ENCODE measurements around the gene NAP1L4.

The NAP1L4 gene

GRCh38 chr11:2992234-2992996 is at the start of gene NAP1L4:
Gene NAP1L4 (minus strand): TSS chr11:2992329. CDS start chr11:2979220, 13,109 bp downstream.
- Histone ChIP-seq H3K9ac (ENCODE audit: low read depth in 1 of 2, low read length in 2 of 2) (peak within 1 kb of the TSS; percentile 88 to 89), H3K27ac (ENCODE audit: low read depth, low read length) (peak within 1 kb of the TSS; percentile 94), H3K4me3 (ENCODE audit: low read depth in 1 of 2, low read length in 2 of 2) (peak within 1 kb of the TSS; percentile 84 to 94), H3K9me3 (ENCODE audit: control insufficient read depth in 1 of 2, low read length in 2 of 2) (no peaks in the 10 kb centered on the region), H3K4me1 (ENCODE audit: control insufficient read depth in 1 of 2, insufficient read depth in 2 of 2, low read length in 2 of 2) (peaks cover 35 to 38% of the 10 kb centered on the region in 2 donors), H3K27me3 (ENCODE audit: control insufficient read depth in 1 of 2, insufficient read depth in 2 of 2, low read length in 2 of 2) (no peaks in the 10 kb centered on the region), H3K36me3 (ENCODE audit: control insufficient read depth in 1 of 2, insufficient read depth in 2 of 2, low read length in 2 of 2) (no peaks in the 10 kb centered on the region)

GRCh38 chr11:3040881-3041280 is 48.8 kb upstream of the NAP1L4 start:
- no peak overlapping the region for H3K27ac ChIP-seq (ENCODE audit: low read depth, low read length)
- H3K36me3 ChIP-seq (ENCODE audit: control insufficient read depth in 1 of 2, insufficient read depth in 2 of 2, low read length in 2 of 2), result peaks cover 50 to 72% of the 10 kb centered on the region in 2 donors
- H3K9ac ChIP-seq (ENCODE audit: low read depth in 1 of 2, low read length in 2 of 2), result no peak overlapping the region
- H3K4me1 ChIP-seq (ENCODE audit: control insufficient read depth in 1 of 2, insufficient read depth in 2 of 2, low read length in 2 of 2), result peaks cover 14 to 17% of the 10 kb centered on the region in 2 donors
- no peak overlapping the region for H3K4me3 ChIP-seq (ENCODE audit: low read depth in 1 of 2, low read length in 2 of 2)
- H3K27me3 ChIP-seq (ENCODE audit: control insufficient read depth in 1 of 2, insufficient read depth in 2 of 2, low read length in 2 of 2), result no peaks in the 10 kb centered on the region
- H3K9me3 ChIP-seq (ENCODE audit: control insufficient read depth in 1 of 2, low read length in 2 of 2), result no peaks in the 10 kb centered on the region

- H3K9ac ChIP-seq (ENCODE audit: low read depth in 1 of 2, low read length in 2 of 2), result no peak overlapping the region
- H3K27me3 ChIP-seq (ENCODE audit: control insufficient read depth in 1 of 2, insufficient read depth in 2 of 2, low read length in 2 of 2), result no peaks in the 10 kb centered on the region
- peaks cover 47 to 69% of the 10 kb centered on the region in 2 donors for H3K36me3 ChIP-seq (ENCODE audit: control insufficient read depth in 1 of 2, insufficient read depth in 2 of 2, low read length in 2 of 2)
- H3K4me3 ChIP-seq (ENCODE audit: low read depth in 1 of 2, low read length in 2 of 2), result no peak overlapping the region
- H3K9me3 ChIP-seq (ENCODE audit: control insufficient read depth in 1 of 2, low read length in 2 of 2), result no peaks in the 10 kb centered on the region
- H3K27ac ChIP-seq (ENCODE audit: low read depth, low read length), result no peak overlapping the region
- H3K4me1 ChIP-seq (ENCODE audit: control insufficient read depth in 1 of 2, insufficient read depth in 2 of 2, low read length in 2 of 2), result peaks cover 14 to 17% of the 10 kb centered on the region in 2 donors
Observed at GRCh38 chr11:3037945-3038271, 45.8 kb upstream of the NAP1L4 start.

- Histone ChIP-seq H3K27ac (ENCODE audit: low read depth, low read length) (no peak overlapping the region), H3K27me3 (ENCODE audit: control insufficient read depth in 1 of 2, insufficient read depth in 2 of 2, low read length in 2 of 2) (no peaks in the 10 kb centered on the region), H3K9me3 (ENCODE audit: control insufficient read depth in 1 of 2, low read length in 2 of 2) (no peaks in the 10 kb centered on the region), H3K4me1 (ENCODE audit: control insufficient read depth in 1 of 2, insufficient read depth in 2 of 2, low read length in 2 of 2) (peaks cover 13 to 17% of the 10 kb centered on the region in 2 donors), H3K4me3 (ENCODE audit: low read depth in 1 of 2, low read length in 2 of 2) (no peak overlapping the region), H3K36me3 (ENCODE audit: control insufficient read depth in 1 of 2, insufficient read depth in 2 of 2, low read length in 2 of 2) (peaks cover 47 to 74% of the 10 kb centered on the region in 2 donors), H3K9ac (ENCODE audit: low read depth in 1 of 2, low read length in 2 of 2) (no peak overlapping the region)
Observed at GRCh38 chr11:3037040-3037944, 45.2 kb upstream of the NAP1L4 start.

GRCh38 chr11:3036419-3036818 is 44.3 kb upstream of the NAP1L4 start:
- Histone ChIP-seq H3K9ac (ENCODE audit: low read depth in 1 of 2, low read length in 2 of 2) (no peak overlapping the region), H3K27me3 (ENCODE audit: control insufficient read depth in 1 of 2, insufficient read depth in 2 of 2, low read length in 2 of 2) (no peaks in the 10 kb centered on the region), H3K9me3 (ENCODE audit: control insufficient read depth in 1 of 2, low read length in 2 of 2) (no peaks in the 10 kb centered on the region), H3K36me3 (ENCODE audit: control insufficient read depth in 1 of 2, insufficient read depth in 2 of 2, low read length in 2 of 2) (peaks cover 45 to 71% of the 10 kb centered on the region in 2 donors), H3K27ac (ENCODE audit: low read depth, low read length) (no peak overlapping the region), H3K4me1 (ENCODE audit: control insufficient read depth in 1 of 2, insufficient read depth in 2 of 2, low read length in 2 of 2) (peaks cover 7 to 13% of the 10 kb centered on the region in 2 donors), H3K4me3 (ENCODE audit: low read depth in 1 of 2, low read length in 2 of 2) (no peak overlapping the region)

GRCh38 chr11:3035333-3035732 is 43.2 kb upstream of the NAP1L4 start:
- Histone ChIP-seq H3K4me1 (ENCODE audit: control insufficient read depth in 1 of 2, insufficient read depth in 2 of 2, low read length in 2 of 2) (peaks cover 7 to 15% of the 10 kb centered on the region in 2 donors), H3K36me3 (ENCODE audit: control insufficient read depth in 1 of 2, insufficient read depth in 2 of 2, low read length in 2 of 2) (peaks cover 46 to 68% of the 10 kb centered on the region in 2 donors), H3K9ac (ENCODE audit: low read depth in 1 of 2, low read length in 2 of 2) (no peak overlapping the region), H3K27me3 (ENCODE audit: control insufficient read depth in 1 of 2, insufficient read depth in 2 of 2, low read length in 2 of 2) (no peaks in the 10 kb centered on the region), H3K27ac (ENCODE audit: low read depth, low read length) (no peak overlapping the region), H3K9me3 (ENCODE audit: control insufficient read depth in 1 of 2, low read length in 2 of 2) (no peaks in the 10 kb centered on the region), H3K4me3 (ENCODE audit: low read depth in 1 of 2, low read length in 2 of 2) (no peak overlapping the region)

- no peaks in the 10 kb centered on the region for H3K27me3 ChIP-seq (ENCODE audit: control insufficient read depth in 1 of 2, insufficient read depth in 2 of 2, low read length in 2 of 2)
- H3K9me3 ChIP-seq (ENCODE audit: control insufficient read depth in 1 of 2, low read length in 2 of 2), result no peaks in the 10 kb centered on the region
- peaks cover 4 to 19% of the 10 kb centered on the region in 2 donors for H3K4me1 ChIP-seq (ENCODE audit: control insufficient read depth in 1 of 2, insufficient read depth in 2 of 2, low read length in 2 of 2)
- H3K27ac ChIP-seq (ENCODE audit: low read depth, low read length), result no peak overlapping the region
- no peak overlapping the region for H3K4me3 ChIP-seq (ENCODE audit: low read depth in 1 of 2, low read length in 2 of 2)
- peaks cover 16 to 73% of the 10 kb centered on the region in 2 donors for H3K36me3 ChIP-seq (ENCODE audit: control insufficient read depth in 1 of 2, insufficient read depth in 2 of 2, low read length in 2 of 2)
- no peak overlapping the region for H3K9ac ChIP-seq (ENCODE audit: low read depth in 1 of 2, low read length in 2 of 2)
Observed at GRCh38 chr11:3030289-3031070, 38.4 kb upstream of the NAP1L4 start.

- peaks cover 11 to 70% of the 10 kb centered on the region in 2 donors for H3K36me3 ChIP-seq (ENCODE audit: control insufficient read depth in 1 of 2, insufficient read depth in 2 of 2, low read length in 2 of 2)
- no peak overlapping the region for H3K4me3 ChIP-seq (ENCODE audit: low read depth in 1 of 2, low read length in 2 of 2)
- H3K9ac ChIP-seq (ENCODE audit: low read depth in 1 of 2, low read length in 2 of 2), result no peak overlapping the region
- H3K27me3 ChIP-seq (ENCODE audit: control insufficient read depth in 1 of 2, insufficient read depth in 2 of 2, low read length in 2 of 2), result no peaks in the 10 kb centered on the region
- H3K9me3 ChIP-seq (ENCODE audit: control insufficient read depth in 1 of 2, low read length in 2 of 2), result no peaks in the 10 kb centered on the region
- H3K27ac ChIP-seq (ENCODE audit: low read depth, low read length), result no peak overlapping the region
- H3K4me1 ChIP-seq (ENCODE audit: control insufficient read depth in 1 of 2, insufficient read depth in 2 of 2, low read length in 2 of 2), result peaks cover 4 to 19% of the 10 kb centered on the region in 2 donors
Observed at GRCh38 chr11:3028813-3029212, 36.7 kb upstream of the NAP1L4 start.

- H3K9ac ChIP-seq (ENCODE audit: low read depth in 1 of 2, low read length in 2 of 2), result no peak overlapping the region
- no peaks in the 10 kb centered on the region for H3K27me3 ChIP-seq (ENCODE audit: control insufficient read depth in 1 of 2, insufficient read depth in 2 of 2, low read length in 2 of 2)
- H3K36me3 ChIP-seq (ENCODE audit: control insufficient read depth in 1 of 2, insufficient read depth in 2 of 2, low read length in 2 of 2), result peaks cover 11 to 66% of the 10 kb centered on the region in 2 donors
- peaks cover 4 to 19% of the 10 kb centered on the region in 2 donors for H3K4me1 ChIP-seq (ENCODE audit: control insufficient read depth in 1 of 2, insufficient read depth in 2 of 2, low read length in 2 of 2)
- no peak overlapping the region for H3K27ac ChIP-seq (ENCODE audit: low read depth, low read length)
- no peak overlapping the region for H3K4me3 ChIP-seq (ENCODE audit: low read depth in 1 of 2, low read length in 2 of 2)
- H3K9me3 ChIP-seq (ENCODE audit: control insufficient read depth in 1 of 2, low read length in 2 of 2), result no peaks in the 10 kb centered on the region
Observed at GRCh38 chr11:3026803-3027202, 34.7 kb upstream of the NAP1L4 start.
